Measurements from ENCODE around the gene SPACA4.
A peak's percentile ranks its signal among the peaks of the same experiment; 100 is the strongest.

DNA sequence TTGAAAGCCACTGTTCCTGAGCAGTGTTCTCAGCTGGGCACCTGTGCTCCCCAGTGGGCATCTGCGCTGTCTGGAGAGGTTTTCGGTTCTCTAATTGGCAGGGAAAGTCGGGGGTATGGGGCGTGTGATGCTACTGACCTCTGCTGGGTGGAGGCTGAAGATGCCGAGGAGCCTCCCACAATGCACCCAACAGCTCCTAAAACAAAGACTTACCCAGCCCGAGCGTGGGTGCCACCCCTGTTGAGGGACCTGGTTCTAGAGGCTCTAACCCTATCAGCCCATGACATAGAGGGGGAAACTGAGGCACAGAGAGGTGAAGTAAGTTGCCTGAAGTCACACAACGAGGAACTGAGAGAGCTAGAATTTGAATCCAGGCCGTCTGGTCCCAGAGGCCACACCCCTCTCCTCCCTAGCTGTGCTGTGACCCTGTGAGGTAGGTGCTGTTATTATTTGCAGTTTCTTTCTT is 2.3 kb downstream of the SPACA4 start:
- TF ChIP-seq, protein P1, sequence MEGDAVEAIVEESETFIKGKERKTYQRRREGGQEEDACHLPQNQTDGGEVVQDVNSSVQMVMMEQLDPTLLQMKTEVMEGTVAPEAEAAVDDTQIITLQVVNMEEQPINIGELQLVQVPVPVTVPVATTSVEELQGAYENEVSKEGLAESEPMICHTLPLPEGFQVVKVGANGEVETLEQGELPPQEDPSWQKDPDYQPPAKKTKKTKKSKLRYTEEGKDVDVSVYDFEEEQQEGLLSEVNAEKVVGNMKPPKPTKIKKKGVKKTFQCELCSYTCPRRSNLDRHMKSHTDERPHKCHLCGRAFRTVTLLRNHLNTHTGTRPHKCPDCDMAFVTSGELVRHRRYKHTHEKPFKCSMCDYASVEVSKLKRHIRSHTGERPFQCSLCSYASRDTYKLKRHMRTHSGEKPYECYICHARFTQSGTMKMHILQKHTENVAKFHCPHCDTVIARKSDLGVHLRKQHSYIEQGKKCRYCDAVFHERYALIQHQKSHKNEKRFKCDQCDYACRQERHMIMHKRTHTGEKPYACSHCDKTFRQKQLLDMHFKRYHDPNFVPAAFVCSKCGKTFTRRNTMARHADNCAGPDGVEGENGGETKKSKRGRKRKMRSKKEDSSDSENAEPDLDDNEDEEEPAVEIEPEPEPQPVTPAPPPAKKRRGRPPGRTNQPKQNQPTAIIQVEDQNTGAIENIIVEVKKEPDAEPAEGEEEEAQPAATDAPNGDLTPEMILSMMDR (IDR thresholded peaks at IDR 0.05) = peak; percentile 84
- TF ChIP-seq POLR2AphosphoS5 (IDR thresholded peaks at IDR 0.05; ENCODE audit: low read depth, low read length) = no peak
